Measurements from ENCODE around the gene GAGE12J.

Gene GAGE12J

DNA sequence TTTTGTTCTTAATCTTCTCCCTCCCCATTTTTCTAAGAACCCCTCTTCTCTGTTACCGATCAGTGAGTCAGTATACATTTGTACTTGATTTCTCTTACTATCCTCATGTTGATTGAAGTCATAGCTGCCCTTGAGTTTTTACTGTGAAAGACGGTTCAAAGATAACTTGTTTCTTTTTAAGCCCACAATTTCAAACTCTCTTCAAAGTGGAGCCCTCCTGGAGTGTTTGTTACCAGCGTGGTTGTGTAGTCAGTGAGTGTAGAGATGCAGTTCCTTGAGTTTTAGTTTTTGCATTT lies 44.4 kb upstream of the GAGE12J start:
- TF ChIP-seq, protein P1, sequence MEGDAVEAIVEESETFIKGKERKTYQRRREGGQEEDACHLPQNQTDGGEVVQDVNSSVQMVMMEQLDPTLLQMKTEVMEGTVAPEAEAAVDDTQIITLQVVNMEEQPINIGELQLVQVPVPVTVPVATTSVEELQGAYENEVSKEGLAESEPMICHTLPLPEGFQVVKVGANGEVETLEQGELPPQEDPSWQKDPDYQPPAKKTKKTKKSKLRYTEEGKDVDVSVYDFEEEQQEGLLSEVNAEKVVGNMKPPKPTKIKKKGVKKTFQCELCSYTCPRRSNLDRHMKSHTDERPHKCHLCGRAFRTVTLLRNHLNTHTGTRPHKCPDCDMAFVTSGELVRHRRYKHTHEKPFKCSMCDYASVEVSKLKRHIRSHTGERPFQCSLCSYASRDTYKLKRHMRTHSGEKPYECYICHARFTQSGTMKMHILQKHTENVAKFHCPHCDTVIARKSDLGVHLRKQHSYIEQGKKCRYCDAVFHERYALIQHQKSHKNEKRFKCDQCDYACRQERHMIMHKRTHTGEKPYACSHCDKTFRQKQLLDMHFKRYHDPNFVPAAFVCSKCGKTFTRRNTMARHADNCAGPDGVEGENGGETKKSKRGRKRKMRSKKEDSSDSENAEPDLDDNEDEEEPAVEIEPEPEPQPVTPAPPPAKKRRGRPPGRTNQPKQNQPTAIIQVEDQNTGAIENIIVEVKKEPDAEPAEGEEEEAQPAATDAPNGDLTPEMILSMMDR (IDR thresholded peaks at IDR 0.05), result no peak
- no peaks in the 10 kb centered on the region for H3K9me3 ChIP-seq (ENCODE audit: control insufficient read depth, low read length)
- no peaks in the 10 kb centered on the region for H3K36me3 ChIP-seq (ENCODE audit: control insufficient read depth, insufficient read depth, low read length)
- no peaks in the 10 kb centered on the region for H3K27me3 ChIP-seq (ENCODE audit: control insufficient read depth, insufficient read depth, low read length)
- H3K4me2 ChIP-seq (ENCODE audit: low read length), result no peak overlapping the region
- H3K4me1 ChIP-seq, result peaks cover 10% of the 10 kb centered on the region
- peak overlapping the region; percentile 11 for H3K4me3 ChIP-seq (ENCODE audit: low read depth, low read length)
- no peaks in the 10 kb centered on the region for H3K79me2 ChIP-seq
- H2AFZ ChIP-seq, result no peak overlapping the region
- H3K27ac ChIP-seq, result no peak overlapping the region
- no peak overlapping the region for H3K9ac ChIP-seq

DNA sequence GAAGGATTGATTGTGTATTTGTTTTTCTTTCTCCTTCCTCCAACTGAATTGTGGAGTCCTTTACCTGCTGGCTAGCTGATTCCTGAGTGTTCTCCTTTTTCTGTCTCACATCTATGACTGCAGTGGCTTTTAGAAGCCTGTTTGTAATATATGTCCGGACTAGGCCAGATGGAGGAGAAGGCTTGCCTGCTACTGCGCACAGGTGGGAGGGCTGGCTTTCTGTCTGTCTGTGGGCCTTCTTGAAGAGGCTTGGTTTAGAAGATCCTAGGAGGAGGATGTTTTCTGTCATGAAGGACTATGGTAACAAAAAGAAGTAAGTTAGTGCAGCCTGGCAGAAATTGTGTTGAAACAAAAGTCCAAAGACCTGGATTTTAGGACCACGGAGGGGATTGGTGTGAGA lies 43.8 kb upstream of the GAGE12J start:
- no peaks in the 10 kb centered on the region for H3K27me3 ChIP-seq (ENCODE audit: control insufficient read depth, insufficient read depth, low read length)
- H3K4me1 ChIP-seq, result peaks cover 9% of the 10 kb centered on the region

DNA sequence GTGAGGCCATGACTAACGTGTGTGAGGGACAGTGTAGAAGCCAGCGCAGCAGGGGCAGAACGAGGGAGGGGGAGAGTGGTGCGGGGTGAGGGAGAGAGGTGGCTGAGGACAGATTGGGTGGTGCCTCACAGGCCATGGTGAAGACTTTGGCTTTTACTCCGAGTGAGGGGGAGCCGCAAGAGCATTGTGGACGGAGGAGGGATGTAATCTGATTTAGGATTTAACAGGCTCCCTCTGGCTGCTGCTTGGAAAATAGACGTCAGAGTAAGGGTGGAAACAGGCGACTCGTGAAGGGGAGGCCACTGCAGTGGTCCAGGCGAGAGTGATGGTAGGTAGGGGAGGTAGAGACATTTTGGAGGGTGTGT lies 39.2 kb upstream of the GAGE12J start:
- Histone ChIP-seq H3K27ac (no peak overlapping the region), H3K9me3 (ENCODE audit: control insufficient read depth, low read length) (no peaks in the 10 kb centered on the region), H3K4me2 (ENCODE audit: low read length) (no peak overlapping the region), H3K4me1 (no peaks in the 10 kb centered on the region), H3K36me3 (ENCODE audit: control insufficient read depth, insufficient read depth, low read length) (no peaks in the 10 kb centered on the region), H3K79me2 (no peaks in the 10 kb centered on the region), H3K27me3 (ENCODE audit: control insufficient read depth, insufficient read depth, low read length) (no peaks in the 10 kb centered on the region), H3K4me3 (ENCODE audit: low read depth, low read length) (no peak overlapping the region), H2AFZ (no peak overlapping the region), H3K9ac (no peak overlapping the region)
- TF ChIP-seq, protein P1 (IDR thresholded peaks at IDR 0.05), result no peak

More for the DNA sequence above, 43.8 kb upstream of the GAGE12J start:
- Histone ChIP-seq H3K4me2 (ENCODE audit: low read length) (no peak overlapping the region), H3K27ac (no peak overlapping the region), H3K79me2 (no peaks in the 10 kb centered on the region), H2AFZ (no peak overlapping the region), H3K4me3 (ENCODE audit: low read depth, low read length) (no peak overlapping the region), H3K36me3 (ENCODE audit: control insufficient read depth, insufficient read depth, low read length) (no peaks in the 10 kb centered on the region), H3K9ac (no peak overlapping the region), H3K9me3 (ENCODE audit: control insufficient read depth, low read length) (no peaks in the 10 kb centered on the region)
- TF ChIP-seq, protein P1 (IDR thresholded peaks at IDR 0.05), result no peak

DNA sequence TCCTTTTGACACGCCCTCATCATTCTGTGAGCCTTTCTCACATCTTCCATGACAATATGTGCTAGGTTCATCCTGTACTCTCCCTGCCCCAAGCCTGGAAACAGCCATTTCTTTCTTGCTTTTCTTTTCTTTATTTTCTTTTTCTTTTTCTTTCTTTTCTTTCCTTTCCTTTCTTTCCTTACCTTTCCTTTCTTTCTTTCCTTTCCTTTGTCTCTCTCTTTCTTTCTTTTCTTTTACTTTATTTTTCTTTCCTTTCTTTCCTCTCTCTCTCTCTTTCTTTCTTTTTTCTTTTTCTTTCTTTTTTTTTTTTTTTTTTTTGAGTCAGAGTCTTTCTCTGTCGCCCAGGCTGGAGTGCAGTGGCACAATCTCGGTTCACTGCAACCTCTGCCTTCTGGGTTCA lies 37.6 kb upstream of the GAGE12J start:
- TF ChIP-seq, protein P1 (IDR thresholded peaks at IDR 0.05), result no peak
- Histone ChIP-seq H3K9ac (no peak overlapping the region), H3K27ac (no peak overlapping the region), H3K4me3 (ENCODE audit: low read depth, low read length) (no peak overlapping the region), H3K27me3 (ENCODE audit: control insufficient read depth, insufficient read depth, low read length) (no peaks in the 10 kb centered on the region), H3K4me1 (no peaks in the 10 kb centered on the region), H3K9me3 (ENCODE audit: control insufficient read depth, low read length) (no peaks in the 10 kb centered on the region), H3K4me2 (ENCODE audit: low read length) (no peak overlapping the region), H3K79me2 (no peaks in the 10 kb centered on the region), H3K36me3 (ENCODE audit: control insufficient read depth, insufficient read depth, low read length) (no peaks in the 10 kb centered on the region), H2AFZ (no peak overlapping the region)

DNA sequence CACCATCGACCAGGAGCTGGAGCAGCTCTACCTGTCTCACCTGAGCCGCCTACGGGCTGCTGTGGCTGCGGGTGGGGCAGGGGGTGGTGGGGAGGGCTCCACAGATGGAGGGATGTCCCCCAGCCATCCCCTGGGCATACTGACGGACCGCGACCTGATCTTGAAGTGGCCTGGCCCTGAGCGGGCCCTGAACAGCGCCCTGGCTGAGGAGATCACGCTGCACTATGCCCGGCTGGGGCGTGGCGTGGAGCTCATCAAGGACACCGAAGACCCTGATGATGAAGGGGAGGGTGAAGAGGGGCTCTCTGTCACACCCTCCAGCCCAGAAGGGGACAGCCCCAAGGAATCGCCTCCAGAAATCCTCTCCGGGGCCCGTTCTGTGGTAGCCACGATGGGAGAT lies 35.7 kb upstream of the GAGE12J start:
- no peaks in the 10 kb centered on the region for H3K36me3 ChIP-seq (ENCODE audit: control insufficient read depth, insufficient read depth, low read length)
- no peak overlapping the region for H3K27ac ChIP-seq
- H3K4me3 ChIP-seq (ENCODE audit: low read depth, low read length), result no peak overlapping the region
- no peak overlapping the region for H2AFZ ChIP-seq
- no peaks in the 10 kb centered on the region for H3K79me2 ChIP-seq
- no peaks in the 10 kb centered on the region for H3K4me1 ChIP-seq
- H3K9me3 ChIP-seq (ENCODE audit: control insufficient read depth, low read length), result no peaks in the 10 kb centered on the region
- no peaks in the 10 kb centered on the region for H3K27me3 ChIP-seq (ENCODE audit: control insufficient read depth, insufficient read depth, low read length)
- TF ChIP-seq, protein P1 (IDR thresholded peaks at IDR 0.05), result no peak
- H3K4me2 ChIP-seq (ENCODE audit: low read length), result no peak overlapping the region
- no peak overlapping the region for H3K9ac ChIP-seq
